Measurements from ENCODE around the gene FUCA1.
"Not testable (repeated sequence)": the region's sequence is repeated elsewhere in the genome, so short reads cannot be mapped to it uniquely, and the experiment has no call there.

DNA sequence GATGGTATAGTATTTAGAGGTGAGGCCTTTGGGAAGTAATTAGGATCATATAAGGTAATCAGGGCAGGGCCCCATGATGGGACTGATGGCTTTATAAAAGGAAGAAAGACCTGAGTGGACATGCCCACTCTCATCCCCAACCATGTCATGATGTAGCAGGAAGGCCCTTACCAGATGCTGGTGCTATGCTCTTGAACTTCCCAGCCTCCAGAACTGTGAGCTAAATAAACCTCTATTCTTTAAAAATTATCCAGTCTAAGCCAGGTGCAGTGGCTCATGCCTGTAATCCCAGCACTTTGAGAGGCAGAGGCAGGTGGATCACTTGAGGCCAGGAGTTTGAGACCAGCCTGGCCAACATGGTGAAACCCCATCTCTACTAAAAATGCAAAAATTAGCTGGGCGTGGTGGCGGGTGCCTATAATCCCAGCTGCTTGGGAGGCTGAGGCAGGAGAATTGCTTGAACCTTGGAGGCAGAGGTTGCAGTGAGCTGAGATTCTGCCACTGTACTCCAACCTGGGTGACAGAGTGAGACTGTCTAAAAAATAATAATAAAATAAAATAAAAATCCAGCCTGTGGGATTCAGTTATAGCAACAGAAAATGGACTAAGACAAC, 20.5 kb downstream of the FUCA1 start:
- not testable (repeated sequence) for TF ChIP-seq BACH2 (CRISPR knock-in tag; IDR thresholded peaks at IDR 0.05; ENCODE audit: borderline replicate concordance); TCF4 (CRISPR knock-in tag; IDR thresholded peaks at IDR 0.05; ENCODE audit: borderline replicate concordance); ZNF8 (CRISPR knock-in tag; IDR thresholded peaks at IDR 0.05); PPARA (CRISPR knock-in tag; IDR thresholded peaks at IDR 0.05; ENCODE audit: borderline replicate concordance); RARB (CRISPR knock-in tag; IDR thresholded peaks at IDR 0.05); GLIS3 (CRISPR knock-in tag; IDR thresholded peaks at IDR 0.05); ARNTL (CRISPR knock-in tag; IDR thresholded peaks at IDR 0.05; ENCODE audit: borderline replicate concordance, low read depth); CSDC2 (CRISPR knock-in tag; IDR thresholded peaks at IDR 0.05)
- TF ChIP-seq, protein P1, sequence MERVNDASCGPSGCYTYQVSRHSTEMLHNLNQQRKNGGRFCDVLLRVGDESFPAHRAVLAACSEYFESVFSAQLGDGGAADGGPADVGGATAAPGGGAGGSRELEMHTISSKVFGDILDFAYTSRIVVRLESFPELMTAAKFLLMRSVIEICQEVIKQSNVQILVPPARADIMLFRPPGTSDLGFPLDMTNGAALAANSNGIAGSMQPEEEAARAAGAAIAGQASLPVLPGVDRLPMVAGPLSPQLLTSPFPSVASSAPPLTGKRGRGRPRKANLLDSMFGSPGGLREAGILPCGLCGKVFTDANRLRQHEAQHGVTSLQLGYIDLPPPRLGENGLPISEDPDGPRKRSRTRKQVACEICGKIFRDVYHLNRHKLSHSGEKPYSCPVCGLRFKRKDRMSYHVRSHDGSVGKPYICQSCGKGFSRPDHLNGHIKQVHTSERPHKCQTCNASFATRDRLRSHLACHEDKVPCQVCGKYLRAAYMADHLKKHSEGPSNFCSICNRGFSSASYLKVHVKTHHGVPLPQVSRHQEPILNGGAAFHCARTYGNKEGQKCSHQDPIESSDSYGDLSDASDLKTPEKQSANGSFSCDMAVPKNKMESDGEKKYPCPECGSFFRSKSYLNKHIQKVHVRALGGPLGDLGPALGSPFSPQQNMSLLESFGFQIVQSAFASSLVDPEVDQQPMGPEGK (CRISPR knock-in tag; IDR thresholded peaks at IDR 0.05; ENCODE audit: borderline replicate concordance): not testable (repeated sequence)
